ENCODE measurements around the gene KIAA1958.

GRCh38 chr9:112437406-112437805 lies 49.2 kb upstream of the KIAA1958 start:
- TF ChIP-seq CTCF (IDR thresholded peaks at IDR 0.05) (no peak), POLR2A (IDR thresholded peaks at IDR 0.05) (no peak)

Data from breast epithelium (tissue), 3 donors.